Measurements from ENCODE around the gene MYO7B. TPM values are rescaled to one million over a fixed set of nuclear protein-coding genes. Genes with fewer than 3 reads are reported as not detected.

MYO7B gene
- total RNA-seq, 4 donors from 2014 or later, result 0.27 to 0.77 (median 0.54) TPM; not detected in 1

- peak overlapping the region; percentile 93 to 94 for H3K4me3 ChIP-seq
- H3K27ac ChIP-seq, result peak overlapping the region; percentile 98 to 99 (median 98)
- no CpG with 5 or more reads among the region's 72 CpGs for WGBS, 2 donors (ENCODE audit: low coverage in 1 of 2)
- H3K27me3 ChIP-seq, result no peaks in the 10 kb centered on the region
- H3K36me3 ChIP-seq, result no peaks in the 10 kb centered on the region
- TF ChIP-seq POLR2AphosphoS5 (IDR thresholded peaks at IDR 0.05), result peak; percentile 19
- TF ChIP-seq EP300 (IDR thresholded peaks at IDR 0.05), result no peak
- TF ChIP-seq POLR2A (IDR thresholded peaks at IDR 0.05), result peak; percentile 33 to 54
- peaks cover 0 to 86% (median 12%) of the 10 kb centered on the region in 3 donors for H3K4me1 ChIP-seq
- H3K9me3 ChIP-seq, result no peaks in the 10 kb centered on the region
- peak; percentile 37 for ATAC-seq
Observed at GRCh38 chr2:127674241-127675209, 139.0 kb downstream of the MYO7B start.

GRCh38 chr2:127675331-127676261, 140.1 kb downstream of the MYO7B start, which contains the start of gene LIMS2:
LIMS2 (minus strand) TSS chr2:127675530; CDS start chr2:127675024, 506 bp downstream.
- no peaks in the 10 kb centered on the region for H3K9me3 ChIP-seq
- peak within 1 kb of the TSS; percentile 98 to 99 (median 98) for H3K27ac ChIP-seq
- ATAC-seq, result peak; percentile 71
- H3K4me1 ChIP-seq, result peaks cover 0 to 79% (median 12%) of the 10 kb centered on the region in 3 donors
- H3K4me3 ChIP-seq, result peak within 1 kb of the TSS; percentile 93 to 94
- no peaks in the 10 kb centered on the region for H3K27me3 ChIP-seq
- WGBS, 2 donors (ENCODE audit: low coverage in 1 of 2), result 3 to 7% methylated on average over 5 to 19 of the region's 56 CpGs
- peak in 2 of 4 experiments; percentile 13 to 41 for TF ChIP-seq CTCF (IDR thresholded peaks at IDR 0.05)
- no peak for TF ChIP-seq POLR2A (IDR thresholded peaks at IDR 0.05)
- peak; percentile 71 for TF ChIP-seq POLR2AphosphoS5 (IDR thresholded peaks at IDR 0.05)
- H3K36me3 ChIP-seq, result no peaks in the 10 kb centered on the region

GRCh38 chr2:127676906-127677305, 141.4 kb downstream of the MYO7B start:
- no peaks in the 10 kb centered on the region for H3K36me3 ChIP-seq
- TF ChIP-seq POLR2A (IDR thresholded peaks at IDR 0.05) (no peak), CTCF (IDR thresholded peaks at IDR 0.05) (no peak), POLR2AphosphoS5 (IDR thresholded peaks at IDR 0.05) (peak; percentile 11)
- H3K4me3 ChIP-seq, result no peak overlapping the region
- peaks cover 0 to 79% (median 21%) of the 10 kb centered on the region in 3 donors for H3K4me1 ChIP-seq
- 61 to 67% methylated on average over 1 to 2 of the region's 2 CpGs for WGBS, 2 donors (ENCODE audit: low coverage in 1 of 2)
- peak overlapping the region in 3 of 4 donors; percentile 98 to 99 (median 98) for H3K27ac ChIP-seq
- no peaks in the 10 kb centered on the region for H3K9me3 ChIP-seq
- H3K27me3 ChIP-seq, result no peaks in the 10 kb centered on the region
- ATAC-seq, result no peak

GRCh38 chr2:127678531-127678930, 143.0 kb downstream of the MYO7B start:
- H3K27ac ChIP-seq, result no peak overlapping the region

More at GRCh38 chr2:127678531-127678930, 143.0 kb downstream of the MYO7B start:
- 86 to 87% methylated on average over 4 to 8 of the region's 10 CpGs for whole genome bisulfite sequencing, 2 donors (ENCODE audit: low coverage in 1 of 2)
- no peaks in the 10 kb centered on the region for H3K36me3 ChIP-seq
- no peak for TF ChIP-seq POLR2A (IDR thresholded peaks at IDR 0.05)
- TF ChIP-seq CTCF (IDR thresholded peaks at IDR 0.05), result no peak
- no peak for TF ChIP-seq EP300 (IDR thresholded peaks at IDR 0.05)
- no peaks in the 10 kb centered on the region for H3K9me3 ChIP-seq
- peaks cover 0 to 79% (median 19%) of the 10 kb centered on the region in 3 donors for H3K4me1 ChIP-seq
- no peak overlapping the region for H3K4me3 ChIP-seq
- H3K27me3 ChIP-seq, result no peaks in the 10 kb centered on the region
- ATAC-seq, result no peak

Data from gastroesophageal sphincter (tissue), 4 donors.